ENCODE data around the gene NOLC1. TPM values are rescaled to one million over a fixed set of nuclear protein-coding genes. Genes with fewer than 3 reads are reported as not detected.

The NOLC1 gene
- total and polyA plus RNA-seq, 2 of the 13 experiments (the other 11 are each of a cell fraction or from before 2014, with no cell fraction given), result 50.6 to 81.0 TPM

GRCh38 chr10:102117391-102118159, 34.6 kb upstream of the NOLC1 start (continued):
- TF ChIP-seq, protein P1, sequence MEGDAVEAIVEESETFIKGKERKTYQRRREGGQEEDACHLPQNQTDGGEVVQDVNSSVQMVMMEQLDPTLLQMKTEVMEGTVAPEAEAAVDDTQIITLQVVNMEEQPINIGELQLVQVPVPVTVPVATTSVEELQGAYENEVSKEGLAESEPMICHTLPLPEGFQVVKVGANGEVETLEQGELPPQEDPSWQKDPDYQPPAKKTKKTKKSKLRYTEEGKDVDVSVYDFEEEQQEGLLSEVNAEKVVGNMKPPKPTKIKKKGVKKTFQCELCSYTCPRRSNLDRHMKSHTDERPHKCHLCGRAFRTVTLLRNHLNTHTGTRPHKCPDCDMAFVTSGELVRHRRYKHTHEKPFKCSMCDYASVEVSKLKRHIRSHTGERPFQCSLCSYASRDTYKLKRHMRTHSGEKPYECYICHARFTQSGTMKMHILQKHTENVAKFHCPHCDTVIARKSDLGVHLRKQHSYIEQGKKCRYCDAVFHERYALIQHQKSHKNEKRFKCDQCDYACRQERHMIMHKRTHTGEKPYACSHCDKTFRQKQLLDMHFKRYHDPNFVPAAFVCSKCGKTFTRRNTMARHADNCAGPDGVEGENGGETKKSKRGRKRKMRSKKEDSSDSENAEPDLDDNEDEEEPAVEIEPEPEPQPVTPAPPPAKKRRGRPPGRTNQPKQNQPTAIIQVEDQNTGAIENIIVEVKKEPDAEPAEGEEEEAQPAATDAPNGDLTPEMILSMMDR (CRISPR knock-in tag; IDR thresholded peaks at IDR 0.05), result peak; percentile 43; the same call in 1 of the 2 replicates
- TF ChIP-seq ZNF234 (CRISPR knock-in tag; conservative IDR thresholded peaks at IDR 0.05) (no peak), HOXA5 (CRISPR knock-in tag; IDR thresholded peaks at IDR 0.05) (peak; percentile 52; the same call in 1 of the 2 replicates), ZNF761 (CRISPR knock-in tag; conservative IDR thresholded peaks at IDR 0.05) (no peak), TCF7L2 (IDR thresholded peaks at IDR 0.05; ENCODE audit: low read depth, low read length) (no peak), ZNF788 (CRISPR knock-in tag; IDR thresholded peaks at IDR 0.05; ENCODE audit: borderline replicate concordance) (0 out of 2 replicates have a peak, but pooled peaks have one; percentile 23), SALL1 (CRISPR knock-in tag; IDR thresholded peaks at IDR 0.05) (peak; percentile 80), RARA (CRISPR knock-in tag; IDR thresholded peaks at IDR 0.05) (peak; percentile 16; the same call in 1 of the 2 replicates), ZNF354B (CRISPR knock-in tag; IDR thresholded peaks at IDR 0.05) (no peak), DRAP1 (CRISPR knock-in tag; IDR thresholded peaks at IDR 0.05) (no peak), GATAD1 (CRISPR knock-in tag; IDR thresholded peaks at IDR 0.05) (0 out of 2 replicates have a peak, but pooled peaks have one; percentile 27), KDM3A (CRISPR knock-in tag; IDR thresholded peaks at IDR 0.05; ENCODE audit: low read depth) (peak; percentile 25; the same call in 1 of the 2 replicates), GATAD2A (CRISPR knock-in tag; IDR thresholded peaks at IDR 0.05) (no peak)
- TF ChIP-seq, protein P2, sequence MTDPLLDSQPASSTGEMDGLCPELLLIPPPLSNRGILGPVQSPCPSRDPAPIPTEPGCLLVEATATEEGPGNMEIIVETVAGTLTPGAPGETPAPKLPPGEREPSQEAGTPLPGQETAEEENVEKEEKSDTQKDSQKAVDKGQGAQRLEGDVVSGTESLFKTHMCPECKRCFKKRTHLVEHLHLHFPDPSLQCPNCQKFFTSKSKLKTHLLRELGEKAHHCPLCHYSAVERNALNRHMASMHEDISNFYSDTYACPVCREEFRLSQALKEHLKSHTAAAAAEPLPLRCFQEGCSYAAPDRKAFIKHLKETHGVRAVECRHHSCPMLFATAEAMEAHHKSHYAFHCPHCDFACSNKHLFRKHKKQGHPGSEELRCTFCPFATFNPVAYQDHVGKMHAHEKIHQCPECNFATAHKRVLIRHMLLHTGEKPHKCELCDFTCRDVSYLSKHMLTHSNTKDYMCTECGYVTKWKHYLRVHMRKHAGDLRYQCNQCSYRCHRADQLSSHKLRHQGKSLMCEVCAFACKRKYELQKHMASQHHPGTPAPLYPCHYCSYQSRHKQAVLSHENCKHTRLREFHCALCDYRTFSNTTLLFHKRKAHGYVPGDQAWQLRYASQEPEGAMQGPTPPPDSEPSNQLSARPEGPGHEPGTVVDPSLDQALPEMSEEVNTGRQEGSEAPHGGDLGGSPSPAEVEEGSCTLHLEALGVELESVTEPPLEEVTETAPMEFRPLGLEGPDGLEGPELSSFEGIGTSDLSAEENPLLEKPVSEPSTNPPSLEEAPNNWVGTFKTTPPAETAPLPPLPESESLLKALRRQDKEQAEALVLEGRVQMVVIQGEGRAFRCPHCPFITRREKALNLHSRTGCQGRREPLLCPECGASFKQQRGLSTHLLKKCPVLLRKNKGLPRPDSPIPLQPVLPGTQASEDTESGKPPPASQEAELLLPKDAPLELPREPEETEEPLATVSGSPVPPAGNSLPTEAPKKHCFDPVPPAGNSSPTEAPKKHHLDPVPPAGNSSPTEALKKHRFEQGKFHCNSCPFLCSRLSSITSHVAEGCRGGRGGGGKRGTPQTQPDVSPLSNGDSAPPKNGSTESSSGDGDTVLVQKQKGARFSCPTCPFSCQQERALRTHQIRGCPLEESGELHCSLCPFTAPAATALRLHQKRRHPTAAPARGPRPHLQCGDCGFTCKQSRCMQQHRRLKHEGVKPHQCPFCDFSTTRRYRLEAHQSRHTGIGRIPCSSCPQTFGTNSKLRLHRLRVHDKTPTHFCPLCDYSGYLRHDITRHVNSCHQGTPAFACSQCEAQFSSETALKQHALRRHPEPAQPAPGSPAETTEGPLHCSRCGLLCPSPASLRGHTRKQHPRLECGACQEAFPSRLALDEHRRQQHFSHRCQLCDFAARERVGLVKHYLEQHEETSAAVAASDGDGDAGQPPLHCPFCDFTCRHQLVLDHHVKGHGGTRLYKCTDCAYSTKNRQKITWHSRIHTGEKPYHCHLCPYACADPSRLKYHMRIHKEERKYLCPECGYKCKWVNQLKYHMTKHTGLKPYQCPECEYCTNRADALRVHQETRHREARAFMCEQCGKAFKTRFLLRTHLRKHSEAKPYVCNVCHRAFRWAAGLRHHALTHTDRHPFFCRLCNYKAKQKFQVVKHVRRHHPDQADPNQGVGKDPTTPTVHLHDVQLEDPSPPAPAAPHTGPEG (CRISPR knock-in tag; IDR thresholded peaks at IDR 0.05), result no peak
- TF ChIP-seq, protein P3, sequence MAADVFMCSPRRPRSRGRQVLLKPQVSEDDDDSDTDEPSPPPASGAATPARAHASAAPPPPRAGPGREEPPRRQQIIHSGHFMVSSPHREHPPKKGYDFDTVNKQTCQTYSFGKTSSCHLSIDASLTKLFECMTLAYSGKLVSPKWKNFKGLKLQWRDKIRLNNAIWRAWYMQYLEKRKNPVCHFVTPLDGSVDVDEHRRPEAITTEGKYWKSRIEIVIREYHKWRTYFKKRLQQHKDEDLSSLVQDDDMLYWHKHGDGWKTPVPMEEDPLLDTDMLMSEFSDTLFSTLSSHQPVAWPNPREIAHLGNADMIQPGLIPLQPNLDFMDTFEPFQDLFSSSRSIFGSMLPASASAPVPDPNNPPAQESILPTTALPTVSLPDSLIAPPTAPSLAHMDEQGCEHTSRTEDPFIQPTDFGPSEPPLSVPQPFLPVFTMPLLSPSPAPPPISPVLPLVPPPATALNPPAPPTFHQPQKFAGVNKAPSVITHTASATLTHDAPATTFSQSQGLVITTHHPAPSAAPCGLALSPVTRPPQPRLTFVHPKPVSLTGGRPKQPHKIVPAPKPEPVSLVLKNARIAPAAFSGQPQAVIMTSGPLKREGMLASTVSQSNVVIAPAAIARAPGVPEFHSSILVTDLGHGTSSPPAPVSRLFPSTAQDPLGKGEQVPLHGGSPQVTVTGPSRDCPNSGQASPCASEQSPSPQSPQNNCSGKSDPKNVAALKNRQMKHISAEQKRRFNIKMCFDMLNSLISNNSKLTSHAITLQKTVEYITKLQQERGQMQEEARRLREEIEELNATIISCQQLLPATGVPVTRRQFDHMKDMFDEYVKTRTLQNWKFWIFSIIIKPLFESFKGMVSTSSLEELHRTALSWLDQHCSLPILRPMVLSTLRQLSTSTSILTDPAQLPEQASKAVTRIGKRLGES (CRISPR knock-in tag; IDR thresholded peaks at IDR 0.05; ENCODE audit: borderline replicate concordance), result no peak
- TF ChIP-seq, protein P4, sequence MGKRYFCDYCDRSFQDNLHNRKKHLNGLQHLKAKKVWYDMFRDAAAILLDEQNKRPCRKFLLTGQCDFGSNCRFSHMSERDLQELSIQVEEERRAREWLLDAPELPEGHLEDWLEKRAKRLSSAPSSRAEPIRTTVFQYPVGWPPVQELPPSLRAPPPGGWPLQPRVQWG (CRISPR knock-in tag; IDR thresholded peaks at IDR 0.05; ENCODE audit: borderline replicate concordance, low read depth), result no peak
- TF ChIP-seq, protein P5, sequence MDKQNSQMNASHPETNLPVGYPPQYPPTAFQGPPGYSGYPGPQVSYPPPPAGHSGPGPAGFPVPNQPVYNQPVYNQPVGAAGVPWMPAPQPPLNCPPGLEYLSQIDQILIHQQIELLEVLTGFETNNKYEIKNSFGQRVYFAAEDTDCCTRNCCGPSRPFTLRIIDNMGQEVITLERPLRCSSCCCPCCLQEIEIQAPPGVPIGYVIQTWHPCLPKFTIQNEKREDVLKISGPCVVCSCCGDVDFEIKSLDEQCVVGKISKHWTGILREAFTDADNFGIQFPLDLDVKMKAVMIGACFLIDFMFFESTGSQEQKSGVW (CRISPR knock-in tag; IDR thresholded peaks at IDR 0.05; ENCODE audit: borderline replicate concordance), result no peak

Data from HepG2 (cell line).